GM13977 (cell line): ENCODE data around the gene STAT3.

Source experiments
- DNase-seq: peaks from one replicate; pipeline ENCODE4 v3.0.0; 2012; ENCODE audit warnings: low spot score
- in situ Hi-C: fragments of 300-500 bp; cut with MboI; formaldehyde crosslinking; loops from one replicate; pipeline ENCODE4 v1.12.0; 2022; ENCODE audit warnings: low sequenced_read_pairs, low pct_unique_long_range_greater_than_20kb, mixed read lengths, inconsistent platforms; ENCODE audit not compliant: unreplicated experiment
- TF ChIP-seq, protein P1 (sequence below): IDR thresholded peaks from 2 replicates; pipeline ENCODE4 v1.5.1; 2012; ENCODE audit warnings: mild to moderate bottlenecking, control low read depth; ENCODE audit not compliant: insufficient read depth; ENCODE audit errors: extremely low read depth, missing control alignments

The STAT3 gene

DNA sequence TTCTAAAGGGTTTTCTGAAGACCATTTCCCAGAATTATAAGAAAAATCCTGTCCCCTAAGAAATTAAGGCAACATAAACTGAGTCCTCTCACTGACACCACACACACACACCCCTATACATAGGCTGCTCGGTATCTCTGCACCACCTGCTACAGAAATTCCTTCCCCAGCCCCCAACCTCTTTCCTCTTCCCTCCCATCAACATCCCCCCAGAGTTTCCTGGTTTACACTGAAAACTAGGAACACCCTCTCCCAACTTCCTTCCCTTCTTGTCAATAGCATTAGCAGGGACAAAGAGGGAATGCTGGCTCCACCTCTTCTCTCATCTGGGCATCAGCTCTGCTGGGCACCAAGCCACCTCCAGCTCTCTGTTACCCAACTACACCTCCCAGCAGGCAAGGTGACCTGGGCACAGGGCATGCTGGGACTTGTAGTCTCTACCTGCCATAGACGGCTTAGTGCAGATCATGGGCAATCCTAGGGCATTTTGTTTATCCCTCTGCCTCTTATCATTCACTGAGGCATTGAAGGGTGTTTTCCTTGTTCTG is 19.1 kb upstream of the STAT3 start:
- in situ Hi-C loops: no loop called here
- DNase-seq: peak; percentile 82
- TF ChIP-seq, protein P1, sequence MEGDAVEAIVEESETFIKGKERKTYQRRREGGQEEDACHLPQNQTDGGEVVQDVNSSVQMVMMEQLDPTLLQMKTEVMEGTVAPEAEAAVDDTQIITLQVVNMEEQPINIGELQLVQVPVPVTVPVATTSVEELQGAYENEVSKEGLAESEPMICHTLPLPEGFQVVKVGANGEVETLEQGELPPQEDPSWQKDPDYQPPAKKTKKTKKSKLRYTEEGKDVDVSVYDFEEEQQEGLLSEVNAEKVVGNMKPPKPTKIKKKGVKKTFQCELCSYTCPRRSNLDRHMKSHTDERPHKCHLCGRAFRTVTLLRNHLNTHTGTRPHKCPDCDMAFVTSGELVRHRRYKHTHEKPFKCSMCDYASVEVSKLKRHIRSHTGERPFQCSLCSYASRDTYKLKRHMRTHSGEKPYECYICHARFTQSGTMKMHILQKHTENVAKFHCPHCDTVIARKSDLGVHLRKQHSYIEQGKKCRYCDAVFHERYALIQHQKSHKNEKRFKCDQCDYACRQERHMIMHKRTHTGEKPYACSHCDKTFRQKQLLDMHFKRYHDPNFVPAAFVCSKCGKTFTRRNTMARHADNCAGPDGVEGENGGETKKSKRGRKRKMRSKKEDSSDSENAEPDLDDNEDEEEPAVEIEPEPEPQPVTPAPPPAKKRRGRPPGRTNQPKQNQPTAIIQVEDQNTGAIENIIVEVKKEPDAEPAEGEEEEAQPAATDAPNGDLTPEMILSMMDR: no peak

DNA sequence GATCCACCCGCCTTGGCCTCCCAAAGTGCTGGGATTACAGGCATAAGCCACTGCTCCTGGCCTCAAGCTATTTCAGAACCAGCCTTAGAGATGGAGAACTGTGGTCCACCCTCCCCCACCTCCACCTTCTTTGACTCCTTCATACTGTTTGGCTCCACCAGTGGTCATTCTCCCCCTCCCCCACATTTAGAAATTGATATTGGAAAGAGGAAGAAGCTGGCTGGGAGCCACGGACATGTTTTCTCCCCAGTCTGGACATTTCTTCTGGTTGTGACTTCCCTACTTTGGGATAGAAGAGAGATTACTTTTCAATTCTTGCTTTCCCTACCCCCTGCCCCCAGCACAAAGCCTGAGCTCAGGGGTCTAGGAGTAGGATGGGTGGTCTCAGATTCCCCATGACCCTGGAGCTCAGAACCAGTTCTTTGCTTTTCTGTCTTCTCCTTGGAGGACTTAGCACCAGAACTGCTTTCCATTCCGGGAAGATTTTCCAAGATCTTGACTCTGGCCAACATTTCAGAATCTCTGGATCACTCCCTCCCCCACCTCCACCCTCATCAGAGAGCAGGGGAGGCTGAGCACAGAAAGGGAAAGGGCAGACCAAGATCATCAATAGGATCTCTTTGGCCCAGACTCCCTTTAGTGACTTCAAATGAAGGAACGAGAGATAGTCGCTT is 18.5 kb upstream of the STAT3 start:
- TF ChIP-seq, protein P1: no peak
- no peak for DNase-seq
- in situ Hi-C loops: no loop called here

DNA sequence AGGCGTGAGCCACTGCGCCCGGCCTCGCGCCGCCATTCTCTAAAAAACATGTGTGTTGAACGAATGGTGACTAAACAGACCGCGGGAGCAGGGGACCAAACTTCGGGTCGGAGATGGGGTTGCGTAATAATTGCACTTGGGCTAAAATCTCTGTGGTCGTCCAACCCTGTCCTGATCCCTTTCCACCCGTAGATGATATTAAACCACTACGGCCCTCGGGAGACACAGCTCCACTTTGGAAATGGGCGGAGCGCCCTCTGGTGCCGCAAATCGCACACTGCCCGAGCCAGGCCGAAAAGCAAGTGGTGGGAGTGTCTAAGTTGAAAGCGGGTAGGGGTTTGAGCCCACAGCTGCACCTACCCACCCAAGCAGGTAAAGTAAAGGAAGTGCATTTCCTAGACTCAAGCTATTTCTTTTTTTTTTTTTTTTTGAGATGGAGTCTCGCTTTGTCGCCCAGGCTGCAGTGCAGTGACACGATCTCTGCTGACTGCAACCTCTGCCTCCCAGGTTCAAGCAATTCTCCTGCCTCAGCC is 17.8 kb upstream of the STAT3 start:
- TF ChIP-seq, protein P1: peak; percentile 94
- peak; percentile 87 for DNase-seq
- in situ Hi-C loops: no loop called here

DNA sequence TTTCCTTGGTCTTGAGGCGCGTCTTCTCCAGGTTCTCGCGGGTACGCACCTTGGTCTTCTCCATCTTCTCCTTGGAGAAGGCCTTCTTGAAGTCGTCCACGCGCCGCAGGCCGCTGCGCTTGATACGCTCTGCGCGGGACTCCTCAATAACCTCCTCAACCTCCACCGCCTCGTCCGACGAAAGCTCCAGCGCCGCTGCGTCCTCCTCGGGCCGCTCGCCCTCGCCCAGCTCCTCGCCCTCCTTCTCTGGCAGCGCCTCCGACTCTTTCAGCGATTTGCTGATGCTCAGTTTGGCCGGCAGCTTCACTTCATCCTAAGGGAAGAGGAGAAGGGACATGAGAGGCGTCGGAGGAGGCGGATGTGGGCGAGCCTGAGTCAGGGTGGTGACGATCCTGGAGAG is 16.8 kb upstream of the STAT3 start:
- in situ Hi-C loops: no loop called here
- TF ChIP-seq, protein P1: no peak
- DNase-seq: no peak

DNA sequence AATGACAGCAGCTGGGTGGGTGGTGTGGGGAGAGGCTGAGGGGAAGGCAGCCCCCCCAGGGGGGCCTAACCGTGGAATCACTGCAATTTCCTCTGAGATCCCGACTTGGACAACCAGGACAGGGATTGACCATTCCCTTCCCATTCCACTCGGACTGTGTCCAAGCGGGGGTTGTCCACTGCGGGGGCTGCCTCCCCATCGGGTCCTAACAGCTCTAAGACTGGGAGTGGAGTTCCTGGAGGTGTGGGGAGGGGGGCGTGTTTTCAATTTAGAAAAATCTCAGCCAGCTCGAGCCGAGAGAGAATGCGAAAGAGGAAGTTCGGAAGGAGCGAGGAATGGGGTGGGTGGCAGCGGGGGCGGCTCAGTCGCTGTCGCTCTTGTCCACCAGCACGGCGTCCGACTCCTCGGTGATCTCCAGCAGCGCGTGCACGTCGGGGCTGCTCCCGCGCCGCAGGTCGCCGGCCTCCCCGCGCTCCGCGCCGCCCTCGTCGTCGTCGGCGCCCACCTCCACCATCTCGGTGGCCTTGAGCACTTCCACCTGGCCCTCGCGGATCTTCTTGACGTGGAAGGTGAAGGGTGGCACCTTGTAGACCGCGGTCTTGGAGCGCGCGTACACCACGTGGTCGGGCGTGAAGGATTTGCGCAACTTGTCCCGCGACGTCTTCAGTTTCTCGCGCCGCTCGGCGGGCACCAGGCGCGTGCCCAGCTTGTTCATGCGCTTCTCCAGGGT is 16.2 kb upstream of the STAT3 start:
- in situ Hi-C loops: no loop called here
- no peak for DNase-seq
- TF ChIP-seq, protein P1: no peak

DNA sequence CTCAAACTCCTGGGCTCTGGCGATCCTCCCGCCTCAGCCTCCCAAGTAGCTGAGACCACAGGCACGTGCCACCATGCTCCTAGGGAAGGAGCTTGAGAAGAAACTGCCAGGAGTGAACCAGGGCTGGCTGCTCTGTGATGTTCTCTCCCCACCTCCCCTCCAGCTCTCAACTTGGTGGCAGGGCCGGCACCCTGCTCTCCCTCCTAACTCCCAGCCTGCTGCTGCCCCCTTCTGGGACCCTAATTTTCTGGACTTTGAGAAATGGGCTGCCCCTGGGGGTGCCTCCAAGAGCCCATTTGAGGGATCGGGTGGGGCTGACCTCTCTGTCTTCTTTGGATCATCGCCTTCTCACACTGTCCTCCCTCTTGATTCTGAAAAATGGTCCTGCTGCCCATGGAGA is 14.9 kb upstream of the STAT3 start:
- peak; percentile 83 for DNase-seq
- TF ChIP-seq, protein P1: peak; percentile 81
- in situ Hi-C loops: no loop called here
